DND-41 (cell line): ENCODE measurements around the gene DISC1.

Experiments
- CTCF ChIP-seq: IDR thresholded peaks from 2 replicates; pipeline ENCODE4 v1.5.1; 2012; ENCODE audit warnings: borderline replicate concordance, low read length, moderate library complexity, mild to moderate bottlenecking; ENCODE audit not compliant: poor library complexity, severe bottlenecking; ENCODE audit errors: extremely low read depth
- EZH2 ChIP-seq: IDR thresholded peaks from 3 replicates; pipeline ENCODE4 v1.6.1; 2012; ENCODE audit warnings: borderline replicate concordance, low read depth, mild to moderate bottlenecking, moderate library complexity, low read length, inconsistent platforms; ENCODE audit not compliant: severe bottlenecking

GRCh38 chr1:231629132-231629531, 2.5 kb downstream of the DISC1 start:
- no peak for TF ChIP-seq CTCF
- no peak for TF ChIP-seq EZH2
